ENCODE results near the gene AFF3. TPM values are rescaled to one million over a fixed set of nuclear protein-coding genes. Genes with fewer than 3 reads are reported as not detected.

The AFF3 gene
- total and polyA plus RNA-seq, 2 of the 8 experiments (the other 6 are each of a cell fraction or from before 2014, with no cell fraction given): 0.27 to 3.0 TPM

DNA sequence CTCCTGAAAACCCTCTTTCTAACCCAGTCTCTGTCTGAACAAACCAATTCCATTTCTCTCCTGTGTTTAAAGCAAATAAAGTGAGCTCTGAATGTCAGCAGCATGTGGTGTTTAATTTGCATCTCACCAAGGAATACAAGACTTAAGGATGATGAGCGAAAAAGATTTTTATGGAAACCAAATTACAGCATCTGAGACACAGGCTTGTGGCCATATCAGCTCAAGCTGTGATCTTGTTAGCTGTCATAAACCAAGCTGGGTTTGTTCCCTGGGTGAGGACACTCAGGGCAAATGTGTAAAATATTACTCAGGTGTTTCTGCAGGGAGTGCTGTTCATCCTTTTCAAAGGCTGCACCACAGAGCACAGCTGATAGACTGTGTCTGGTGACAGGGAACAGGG, 523.2 kb downstream of the AFF3 start (continued):
- TF ChIP-seq, protein P1, sequence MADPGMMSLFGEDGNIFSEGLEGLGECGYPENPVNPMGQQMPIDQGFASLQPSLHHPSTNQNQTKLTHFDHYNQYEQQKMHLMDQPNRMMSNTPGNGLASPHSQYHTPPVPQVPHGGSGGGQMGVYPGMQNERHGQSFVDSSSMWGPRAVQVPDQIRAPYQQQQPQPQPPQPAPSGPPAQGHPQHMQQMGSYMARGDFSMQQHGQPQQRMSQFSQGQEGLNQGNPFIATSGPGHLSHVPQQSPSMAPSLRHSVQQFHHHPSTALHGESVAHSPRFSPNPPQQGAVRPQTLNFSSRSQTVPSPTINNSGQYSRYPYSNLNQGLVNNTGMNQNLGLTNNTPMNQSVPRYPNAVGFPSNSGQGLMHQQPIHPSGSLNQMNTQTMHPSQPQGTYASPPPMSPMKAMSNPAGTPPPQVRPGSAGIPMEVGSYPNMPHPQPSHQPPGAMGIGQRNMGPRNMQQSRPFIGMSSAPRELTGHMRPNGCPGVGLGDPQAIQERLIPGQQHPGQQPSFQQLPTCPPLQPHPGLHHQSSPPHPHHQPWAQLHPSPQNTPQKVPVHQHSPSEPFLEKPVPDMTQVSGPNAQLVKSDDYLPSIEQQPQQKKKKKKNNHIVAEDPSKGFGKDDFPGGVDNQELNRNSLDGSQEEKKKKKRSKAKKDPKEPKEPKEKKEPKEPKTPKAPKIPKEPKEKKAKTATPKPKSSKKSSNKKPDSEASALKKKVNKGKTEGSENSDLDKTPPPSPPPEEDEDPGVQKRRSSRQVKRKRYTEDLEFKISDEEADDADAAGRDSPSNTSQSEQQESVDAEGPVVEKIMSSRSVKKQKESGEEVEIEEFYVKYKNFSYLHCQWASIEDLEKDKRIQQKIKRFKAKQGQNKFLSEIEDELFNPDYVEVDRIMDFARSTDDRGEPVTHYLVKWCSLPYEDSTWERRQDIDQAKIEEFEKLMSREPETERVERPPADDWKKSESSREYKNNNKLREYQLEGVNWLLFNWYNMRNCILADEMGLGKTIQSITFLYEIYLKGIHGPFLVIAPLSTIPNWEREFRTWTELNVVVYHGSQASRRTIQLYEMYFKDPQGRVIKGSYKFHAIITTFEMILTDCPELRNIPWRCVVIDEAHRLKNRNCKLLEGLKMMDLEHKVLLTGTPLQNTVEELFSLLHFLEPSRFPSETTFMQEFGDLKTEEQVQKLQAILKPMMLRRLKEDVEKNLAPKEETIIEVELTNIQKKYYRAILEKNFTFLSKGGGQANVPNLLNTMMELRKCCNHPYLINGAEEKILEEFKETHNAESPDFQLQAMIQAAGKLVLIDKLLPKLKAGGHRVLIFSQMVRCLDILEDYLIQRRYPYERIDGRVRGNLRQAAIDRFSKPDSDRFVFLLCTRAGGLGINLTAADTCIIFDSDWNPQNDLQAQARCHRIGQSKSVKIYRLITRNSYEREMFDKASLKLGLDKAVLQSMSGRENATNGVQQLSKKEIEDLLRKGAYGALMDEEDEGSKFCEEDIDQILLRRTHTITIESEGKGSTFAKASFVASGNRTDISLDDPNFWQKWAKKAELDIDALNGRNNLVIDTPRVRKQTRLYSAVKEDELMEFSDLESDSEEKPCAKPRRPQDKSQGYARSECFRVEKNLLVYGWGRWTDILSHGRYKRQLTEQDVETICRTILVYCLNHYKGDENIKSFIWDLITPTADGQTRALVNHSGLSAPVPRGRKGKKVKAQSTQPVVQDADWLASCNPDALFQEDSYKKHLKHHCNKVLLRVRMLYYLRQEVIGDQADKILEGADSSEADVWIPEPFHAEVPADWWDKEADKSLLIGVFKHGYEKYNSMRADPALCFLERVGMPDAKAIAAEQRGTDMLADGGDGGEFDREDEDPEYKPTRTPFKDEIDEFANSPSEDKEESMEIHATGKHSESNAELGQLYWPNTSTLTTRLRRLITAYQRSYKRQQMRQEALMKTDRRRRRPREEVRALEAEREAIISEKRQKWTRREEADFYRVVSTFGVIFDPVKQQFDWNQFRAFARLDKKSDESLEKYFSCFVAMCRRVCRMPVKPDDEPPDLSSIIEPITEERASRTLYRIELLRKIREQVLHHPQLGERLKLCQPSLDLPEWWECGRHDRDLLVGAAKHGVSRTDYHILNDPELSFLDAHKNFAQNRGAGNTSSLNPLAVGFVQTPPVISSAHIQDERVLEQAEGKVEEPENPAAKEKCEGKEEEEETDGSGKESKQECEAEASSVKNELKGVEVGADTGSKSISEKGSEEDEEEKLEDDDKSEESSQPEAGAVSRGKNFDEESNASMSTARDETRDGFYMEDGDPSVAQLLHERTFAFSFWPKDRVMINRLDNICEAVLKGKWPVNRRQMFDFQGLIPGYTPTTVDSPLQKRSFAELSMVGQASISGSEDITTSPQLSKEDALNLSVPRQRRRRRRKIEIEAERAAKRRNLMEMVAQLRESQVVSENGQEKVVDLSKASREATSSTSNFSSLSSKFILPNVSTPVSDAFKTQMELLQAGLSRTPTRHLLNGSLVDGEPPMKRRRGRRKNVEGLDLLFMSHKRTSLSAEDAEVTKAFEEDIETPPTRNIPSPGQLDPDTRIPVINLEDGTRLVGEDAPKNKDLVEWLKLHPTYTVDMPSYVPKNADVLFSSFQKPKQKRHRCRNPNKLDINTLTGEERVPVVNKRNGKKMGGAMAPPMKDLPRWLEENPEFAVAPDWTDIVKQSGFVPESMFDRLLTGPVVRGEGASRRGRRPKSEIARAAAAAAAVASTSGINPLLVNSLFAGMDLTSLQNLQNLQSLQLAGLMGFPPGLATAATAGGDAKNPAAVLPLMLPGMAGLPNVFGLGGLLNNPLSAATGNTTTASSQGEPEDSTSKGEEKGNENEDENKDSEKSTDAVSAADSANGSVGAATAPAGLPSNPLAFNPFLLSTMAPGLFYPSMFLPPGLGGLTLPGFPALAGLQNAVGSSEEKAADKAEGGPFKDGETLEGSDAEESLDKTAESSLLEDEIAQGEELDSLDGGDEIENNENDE (IDR thresholded peaks at IDR 0.05; ENCODE audit: insufficient replicate concordance, low read length): no peak
- TF ChIP-seq CTBP2 (IDR thresholded peaks at IDR 0.05; ENCODE audit: borderline replicate concordance, insufficient read depth, insufficient read length, low read length): no peak
- no peak for TF ChIP-seq SP4 (IDR thresholded peaks at IDR 0.05; ENCODE audit: low read length)
- TF ChIP-seq CHD2 (IDR thresholded peaks at IDR 0.05; ENCODE audit: low read length): no peak
- TF ChIP-seq NRF1 (IDR thresholded peaks at IDR 0.05; ENCODE audit: low read depth, low read length): no peak
- no peak for TF ChIP-seq JUN (IDR thresholded peaks at IDR 0.05; ENCODE audit: low read depth, low read length)
- TF ChIP-seq SUZ12 (IDR thresholded peaks at IDR 0.05; ENCODE audit: low read length): no peak
- TF ChIP-seq SP1 (IDR thresholded peaks at IDR 0.05; ENCODE audit: low read depth, low read length): no peak
- TF ChIP-seq POLR2AphosphoS5 (IDR thresholded peaks at IDR 0.05; ENCODE audit: low read depth, low read length): no peak
- TF ChIP-seq POLR2A (IDR thresholded peaks at IDR 0.05; ENCODE audit: control extremely low read depth in 1 of 2, low read depth in 2 of 2, low read length in 2 of 2): no peak
- TF ChIP-seq SIN3A (conservative IDR thresholded peaks at IDR 0.05 in 1 of 2, IDR thresholded peaks at IDR 0.05 in 1 of 2; ENCODE audit: low read depth in 1 of 2, low read length in 2 of 2): no peak
- TF ChIP-seq CEBPB (IDR thresholded peaks at IDR 0.05; ENCODE audit: low read depth, low read length): no peak
- TF ChIP-seq RNF2 (IDR thresholded peaks at IDR 0.05; ENCODE audit: borderline replicate concordance, low read depth, low read length, missing control alignments, poor library complexity, severe bottlenecking): no peak
